ENCODE data around the gene TMEM41B. TPM values are rescaled to one million over a fixed set of nuclear protein-coding genes. Genes with fewer than 3 reads are reported as not detected.

Gene TMEM41B
- total and polyA plus RNA-seq, 8 donors, result 36.5 to 77.1 (median 44.3) TPM

Other genes starting within 250 kb of the TMEM41B start
- gene SCUBE2, start 223.0 kb downstream of the TMEM41B start, total RNA-seq, result 1 to 10 TPM; 2.7 to 3.9 TPM
- 10 to 100 TPM; 29.7 to 55.9 (median 41.7) TPM for gene SCUBE2, start 223.0 kb downstream of the TMEM41B start, polyA plus RNA-seq (ENCODE audit: insufficient read length in 6 of 6)
- gene DENND5A, start 49.2 kb downstream of the TMEM41B start, total RNA-seq, result 10 to 100 TPM; 65.7 to 99.8 TPM
- gene DENND5A, start 49.2 kb downstream of the TMEM41B start, polyA plus RNA-seq (ENCODE audit: insufficient read length in 6 of 6), result 100 to 1,000 TPM in 2 of 6 donors, 10 to 100 TPM in 4; 80.8 to 106 (median 96.7) TPM
- 100 to 1,000 TPM; 147 to 152 TPM for gene IPO7, start 70.1 kb upstream of the TMEM41B start, total RNA-seq
- gene IPO7, start 70.1 kb upstream of the TMEM41B start, polyA plus RNA-seq (ENCODE audit: insufficient read length in 6 of 6), result 100 to 1,000 TPM in 2 of 6 donors, 10 to 100 TPM in 4; 91.1 to 104 (median 97.4) TPM
- gene ZNF143, start 146.4 kb upstream of the TMEM41B start, total RNA-seq, result 10 to 100 TPM; 17.3 to 25.0 TPM
- 10 to 100 TPM; 22.4 to 29.4 (median 25.0) TPM for gene ZNF143, start 146.4 kb upstream of the TMEM41B start, polyA plus RNA-seq (ENCODE audit: insufficient read length in 6 of 6)

Measured in left lung (tissue), 8 donors.